ENCODE measurements around the gene GRIP1.

Gene GRIP1

DNA sequence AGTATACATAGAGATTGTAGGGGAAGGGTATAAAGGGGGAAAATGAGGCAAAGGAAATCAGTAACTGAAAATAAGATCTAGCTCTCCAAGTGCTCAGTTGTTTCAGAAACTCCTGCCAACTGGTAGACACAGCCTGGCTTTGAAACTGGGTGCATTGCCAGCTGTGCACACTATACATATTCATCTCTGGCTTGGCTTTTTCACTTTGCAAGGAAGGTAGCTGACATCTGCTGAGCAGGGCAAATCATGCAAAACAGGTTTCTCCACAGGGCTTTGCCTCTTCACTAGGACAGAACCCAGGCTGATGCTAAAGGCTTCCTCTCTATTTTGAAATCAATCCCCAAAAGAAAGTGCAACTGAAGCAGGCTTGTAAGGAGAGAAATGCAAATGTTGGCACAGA is 275.1 kb downstream of the GRIP1 start:
- no peak for FAIRE-seq
- TF ChIP-seq POU2F2 (IDR thresholded peaks at IDR 0.05; ENCODE audit: low read depth, low read length) = no peak
- no peak for TF ChIP-seq SPI1 (IDR thresholded peaks at IDR 0.05; ENCODE audit: low read depth, low read length)
- TF ChIP-seq TAF1 (IDR thresholded peaks at IDR 0.05; ENCODE audit: low read depth, low read length) = no peak
- no peak for TF ChIP-seq PAX5 (IDR thresholded peaks at IDR 0.05; ENCODE audit: insufficient read depth, low read length, severe bottlenecking)
- no peak for TF ChIP-seq POLR2AphosphoS5 (IDR thresholded peaks at IDR 0.05; ENCODE audit: low read depth, low read length)
- DNase-seq (ENCODE audit: insufficient read length, low spot score) = no peak

DNA sequence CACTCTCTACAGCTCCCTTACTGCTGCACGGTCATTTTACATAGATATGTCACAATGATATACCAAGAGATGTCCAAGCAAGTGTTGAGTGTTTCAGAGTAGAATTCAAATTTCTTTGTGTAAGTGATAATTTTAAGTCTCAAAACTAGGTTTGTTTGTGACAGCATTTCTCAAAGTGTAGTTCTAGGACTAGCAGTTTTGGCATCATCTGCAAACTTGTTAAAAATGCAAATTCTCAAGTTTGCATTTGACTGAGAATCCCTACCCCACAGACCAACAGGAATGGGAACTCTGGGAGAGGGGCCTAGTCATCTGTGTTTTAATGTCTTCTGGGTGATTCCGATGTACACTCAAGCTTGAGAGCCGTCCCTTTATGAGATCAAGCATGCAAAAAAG is 279.0 kb downstream of the GRIP1 start:
- FAIRE-seq = no peak
- DNase-seq (ENCODE audit: insufficient read length, low spot score) = no peak
- TF ChIP-seq POU2F2 (IDR thresholded peaks at IDR 0.05; ENCODE audit: low read depth, low read length) (no peak), POLR2A (IDR thresholded peaks at IDR 0.05; ENCODE audit: low read depth, low read length) (no peak), PAX5 (IDR thresholded peaks at IDR 0.05; ENCODE audit: insufficient read depth, low read length, severe bottlenecking) (no peak), POLR2AphosphoS5 (IDR thresholded peaks at IDR 0.05; ENCODE audit: low read depth, low read length) (no peak), SPI1 (IDR thresholded peaks at IDR 0.05; ENCODE audit: low read depth, low read length) (no peak), TAF1 (IDR thresholded peaks at IDR 0.05; ENCODE audit: low read depth, low read length) (no peak)

- no peak for FAIRE-seq
- TF ChIP-seq POLR2AphosphoS5 (IDR thresholded peaks at IDR 0.05; ENCODE audit: low read depth, low read length) (no peak), PAX5 (IDR thresholded peaks at IDR 0.05; ENCODE audit: insufficient read depth, low read length, severe bottlenecking) (no peak), POLR2A (IDR thresholded peaks at IDR 0.05; ENCODE audit: low read depth, low read length) (no peak), POU2F2 (IDR thresholded peaks at IDR 0.05; ENCODE audit: low read depth, low read length) (no peak), SPI1 (IDR thresholded peaks at IDR 0.05; ENCODE audit: low read depth, low read length) (no peak), TAF1 (IDR thresholded peaks at IDR 0.05; ENCODE audit: low read depth, low read length) (no peak)
- no peak for DNase-seq (ENCODE audit: insufficient read length, low spot score)
Measured at GRCh38 chr12:66398931-66399910, 279.7 kb downstream of the GRIP1 start.

GRCh38 chr12:66397574-66398290 is 281.1 kb downstream of the GRIP1 start:
- FAIRE-seq (no peak), DNase-seq (ENCODE audit: insufficient read length, low spot score) (no peak)
- no peak for TF ChIP-seq POLR2AphosphoS5 (IDR thresholded peaks at IDR 0.05; ENCODE audit: low read depth, low read length)
- TF ChIP-seq TAF1 (IDR thresholded peaks at IDR 0.05; ENCODE audit: low read depth, low read length) = no peak
- no peak for TF ChIP-seq PAX5 (IDR thresholded peaks at IDR 0.05; ENCODE audit: insufficient read depth, low read length, severe bottlenecking)
- no peak for TF ChIP-seq SPI1 (IDR thresholded peaks at IDR 0.05; ENCODE audit: low read depth, low read length)
- TF ChIP-seq POU2F2 (IDR thresholded peaks at IDR 0.05; ENCODE audit: low read depth, low read length) = no peak
- no peak for TF ChIP-seq POLR2A (IDR thresholded peaks at IDR 0.05; ENCODE audit: low read depth, low read length)

DNA sequence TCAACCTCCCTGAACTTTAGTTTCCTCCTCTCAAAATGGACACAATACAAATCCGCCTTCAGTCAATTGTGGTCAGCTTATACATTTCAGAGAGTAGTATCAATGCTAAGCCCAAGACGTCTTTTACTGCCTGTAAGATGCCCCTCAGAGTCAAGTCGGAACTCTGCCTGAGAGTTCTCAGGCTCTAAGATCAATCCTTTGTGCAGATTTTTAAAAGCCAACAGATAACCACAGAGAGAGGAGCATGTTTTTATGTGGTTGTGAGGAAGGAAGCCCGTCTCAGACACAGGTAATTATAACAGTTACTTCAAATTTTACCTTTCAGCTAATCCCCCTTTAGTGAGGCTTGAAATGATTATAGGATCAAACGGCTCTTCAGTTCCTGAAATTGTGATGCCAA is 285.0 kb downstream of the GRIP1 start:
- DNase-seq (ENCODE audit: insufficient read length, low spot score) = no peak
- TF ChIP-seq TAF1 (IDR thresholded peaks at IDR 0.05; ENCODE audit: low read depth, low read length) (no peak), POLR2A (IDR thresholded peaks at IDR 0.05; ENCODE audit: low read depth, low read length) (no peak), SPI1 (IDR thresholded peaks at IDR 0.05; ENCODE audit: low read depth, low read length) (no peak), POU2F2 (IDR thresholded peaks at IDR 0.05; ENCODE audit: low read depth, low read length) (no peak), POLR2AphosphoS5 (IDR thresholded peaks at IDR 0.05; ENCODE audit: low read depth, low read length) (no peak), PAX5 (IDR thresholded peaks at IDR 0.05; ENCODE audit: insufficient read depth, low read length, severe bottlenecking) (no peak)

DNA sequence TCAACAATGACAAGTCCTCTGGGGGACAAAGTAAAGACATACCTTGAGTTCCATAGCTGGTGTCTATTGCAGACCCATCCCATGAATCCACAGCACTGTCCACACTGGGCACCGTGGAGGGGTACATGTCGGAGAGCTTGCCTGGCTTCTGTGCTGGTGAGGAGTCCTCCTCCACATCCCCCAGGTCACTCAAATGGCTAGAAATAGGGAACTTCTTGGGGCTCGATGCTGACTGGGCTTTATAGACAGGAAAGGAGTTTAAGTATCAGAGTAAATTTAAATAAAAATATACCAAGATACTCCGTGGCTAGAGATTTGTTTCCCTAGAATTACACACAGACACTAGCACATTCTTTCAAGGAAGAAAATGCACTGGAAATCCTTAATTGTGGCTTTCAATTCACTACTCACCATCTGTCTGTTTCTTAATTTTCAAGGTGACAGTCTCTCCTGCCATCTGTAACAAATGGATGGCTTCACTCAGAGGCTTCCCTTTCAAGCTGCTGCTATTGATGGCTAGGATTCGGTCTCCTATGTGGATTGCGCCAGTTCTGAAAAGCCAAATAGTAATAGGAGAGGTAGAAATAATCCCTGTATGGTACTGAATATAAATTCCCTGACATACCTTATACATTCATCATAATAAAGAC is 286.5 kb downstream of the GRIP1 start:
- TF ChIP-seq SPI1 (IDR thresholded peaks at IDR 0.05; ENCODE audit: low read depth, low read length) (no peak), TAF1 (IDR thresholded peaks at IDR 0.05; ENCODE audit: low read depth, low read length) (no peak), POU2F2 (IDR thresholded peaks at IDR 0.05; ENCODE audit: low read depth, low read length) (no peak), POLR2AphosphoS5 (IDR thresholded peaks at IDR 0.05; ENCODE audit: low read depth, low read length) (no peak), POLR2A (IDR thresholded peaks at IDR 0.05; ENCODE audit: low read depth, low read length) (no peak), PAX5 (IDR thresholded peaks at IDR 0.05; ENCODE audit: insufficient read depth, low read length, severe bottlenecking) (no peak)
- FAIRE-seq (no peak), DNase-seq (ENCODE audit: insufficient read length, low spot score) (no peak)

More for the DNA sequence above, 285.0 kb downstream of the GRIP1 start:
- FAIRE-seq = no peak

DNA sequence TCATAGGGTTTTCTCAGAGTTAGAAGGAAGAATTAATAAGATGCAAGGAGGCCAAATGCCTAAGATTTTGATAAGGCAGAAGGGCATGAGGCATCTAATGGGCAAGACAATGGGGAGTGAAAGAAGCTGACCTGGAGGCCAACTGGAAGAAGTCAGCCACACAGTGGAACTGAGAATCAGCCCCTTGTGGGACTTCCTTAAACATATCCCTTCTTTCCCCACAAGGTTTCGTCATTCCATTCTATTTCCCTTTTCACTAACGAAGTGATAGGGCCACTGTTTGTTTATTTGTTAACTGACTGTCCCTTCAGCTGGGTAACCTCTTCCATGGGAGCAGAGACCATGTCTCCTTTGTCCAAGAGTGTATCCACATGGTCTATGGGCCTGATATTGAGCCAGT is 290.4 kb downstream of the GRIP1 start:
- no peak for DNase-seq (ENCODE audit: insufficient read length, low spot score)
- no peak for FAIRE-seq
- TF ChIP-seq POLR2AphosphoS5 (IDR thresholded peaks at IDR 0.05; ENCODE audit: low read depth, low read length) (no peak), SPI1 (IDR thresholded peaks at IDR 0.05; ENCODE audit: low read depth, low read length) (no peak), TAF1 (IDR thresholded peaks at IDR 0.05; ENCODE audit: low read depth, low read length) (no peak), POU2F2 (IDR thresholded peaks at IDR 0.05; ENCODE audit: low read depth, low read length) (no peak), PAX5 (IDR thresholded peaks at IDR 0.05; ENCODE audit: insufficient read depth, low read length, severe bottlenecking) (no peak), POLR2A (IDR thresholded peaks at IDR 0.05; ENCODE audit: low read depth, low read length) (no peak)

DNA sequence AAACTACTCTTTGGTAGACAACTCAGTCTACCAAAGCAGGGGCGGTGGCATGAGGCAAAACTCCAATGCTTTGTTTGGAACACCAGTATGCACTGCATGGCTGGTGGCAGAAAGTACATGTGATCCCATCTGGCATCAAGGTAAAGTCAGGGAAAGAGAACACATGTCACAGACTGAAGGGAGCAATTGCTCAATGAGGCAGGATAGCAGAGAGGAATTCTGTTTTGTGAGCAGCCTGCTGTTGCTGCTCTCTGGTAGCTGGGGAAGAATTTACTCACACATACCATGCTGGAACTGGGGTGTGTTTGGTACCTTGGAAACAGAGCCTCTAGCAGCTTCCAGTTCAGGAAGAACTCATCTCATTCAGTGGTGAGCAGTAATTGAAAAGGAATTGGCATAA is 291.8 kb downstream of the GRIP1 start:
- no peak for TF ChIP-seq POLR2A (IDR thresholded peaks at IDR 0.05; ENCODE audit: low read depth, low read length)
- TF ChIP-seq SPI1 (IDR thresholded peaks at IDR 0.05; ENCODE audit: low read depth, low read length) = no peak
- TF ChIP-seq TAF1 (IDR thresholded peaks at IDR 0.05; ENCODE audit: low read depth, low read length) = no peak
- TF ChIP-seq POU2F2 (IDR thresholded peaks at IDR 0.05; ENCODE audit: low read depth, low read length) = no peak
- no peak for TF ChIP-seq POLR2AphosphoS5 (IDR thresholded peaks at IDR 0.05; ENCODE audit: low read depth, low read length)
- no peak for TF ChIP-seq PAX5 (IDR thresholded peaks at IDR 0.05; ENCODE audit: insufficient read depth, low read length, severe bottlenecking)
- FAIRE-seq (no peak), DNase-seq (ENCODE audit: insufficient read length, low spot score) (no peak)

All from GM12891 (cell line).